ENCODE data around the gene ATRAID. TPM values are rescaled to one million over a fixed set of nuclear protein-coding genes. Genes with fewer than 3 reads are reported as not detected.

Gene ATRAID
- total RNA-seq, 1 experiment from 2014 or later, result 97.2 TPM

DNA sequence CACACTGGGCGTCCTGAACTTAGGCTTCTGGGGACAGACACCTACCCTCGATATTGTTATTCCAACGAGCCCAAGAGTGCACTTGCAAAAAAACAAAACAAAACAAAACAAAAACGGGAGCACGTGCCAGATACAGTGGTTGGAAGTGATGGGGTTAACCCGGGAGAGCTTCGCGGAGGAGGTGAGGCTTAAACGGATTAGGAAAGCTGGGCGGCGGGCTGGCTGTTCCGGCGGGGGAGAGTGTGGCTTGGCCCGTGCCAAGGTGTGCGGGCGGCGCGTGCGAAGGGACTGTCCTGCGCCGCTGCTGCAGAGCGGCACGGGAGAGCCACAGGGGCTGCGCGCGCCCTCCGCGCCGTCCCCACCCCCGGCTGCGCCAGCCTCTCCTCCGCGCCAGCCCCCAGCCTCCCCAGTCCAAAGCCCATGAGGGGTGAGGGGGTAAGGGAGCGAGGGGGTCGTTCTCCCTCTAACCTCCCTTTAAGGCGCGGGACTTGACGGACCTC lies 52.5 kb downstream of the ATRAID start (continued):
- TF ChIP-seq SOX15 (CRISPR knock-in tag; IDR thresholded peaks at IDR 0.05), result no peak
- TF ChIP-seq, protein P1, sequence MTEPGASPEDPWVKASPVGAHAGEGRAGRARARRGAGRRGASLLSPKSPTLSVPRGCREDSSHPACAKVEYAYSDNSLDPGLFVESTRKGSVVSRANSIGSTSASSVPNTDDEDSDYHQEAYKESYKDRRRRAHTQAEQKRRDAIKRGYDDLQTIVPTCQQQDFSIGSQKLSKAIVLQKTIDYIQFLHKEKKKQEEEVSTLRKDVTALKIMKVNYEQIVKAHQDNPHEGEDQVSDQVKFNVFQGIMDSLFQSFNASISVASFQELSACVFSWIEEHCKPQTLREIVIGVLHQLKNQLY (CRISPR knock-in tag; IDR thresholded peaks at IDR 0.05), result no peak
- TF ChIP-seq ZNF121 (CRISPR knock-in tag; IDR thresholded peaks at IDR 0.05), result peak; percentile 65

DNA sequence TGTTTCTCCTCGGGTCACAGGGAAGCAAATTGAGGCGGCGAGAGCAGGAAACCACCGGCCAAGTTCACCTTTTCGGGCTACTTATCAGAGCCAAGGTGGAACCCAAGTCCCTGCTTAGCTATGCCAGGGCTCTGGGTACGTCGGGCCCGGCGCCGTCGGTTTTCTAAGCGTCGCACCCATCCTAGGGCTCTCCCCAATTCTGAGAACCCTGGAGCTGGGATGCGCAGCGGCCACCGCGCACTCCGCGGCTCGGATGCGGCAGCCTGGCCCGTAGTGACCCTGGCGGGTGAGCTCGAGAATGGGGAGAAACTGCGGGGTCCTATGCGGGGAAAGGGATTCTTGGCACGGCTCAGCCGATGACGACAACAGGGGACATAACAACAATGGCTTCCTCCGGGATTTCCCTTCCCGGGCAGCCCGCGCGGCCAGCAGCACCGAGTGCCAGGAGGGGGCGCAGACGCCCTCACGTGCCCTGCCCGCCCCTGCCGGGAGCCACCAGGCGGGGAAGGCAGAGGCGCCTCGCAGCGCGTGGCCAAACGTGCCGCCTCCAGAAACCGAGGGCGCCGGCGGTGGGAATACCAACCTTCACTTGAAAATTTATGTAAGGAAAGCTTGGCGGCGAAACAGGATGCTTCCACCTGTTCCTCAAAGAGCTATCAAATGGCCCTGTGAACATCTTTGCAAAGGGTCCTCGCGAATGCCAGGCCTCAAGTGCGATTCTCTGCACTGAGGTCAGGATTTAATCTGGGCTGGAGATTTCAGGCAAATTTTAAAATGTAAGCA lies 53.1 kb downstream of the ATRAID start:
- peaks cover 5% of the 10 kb centered on the region for H3K9me3 Mint-ChIP-seq
- DNase-seq (ENCODE audit: low spot score), result peak; percentile 86
- peak overlapping the region; percentile 93 for H3K4me3 Mint-ChIP-seq
- POLR2A ChIA-PET, result interaction anchor here (0.6 kb wide), 1 partner anchor 12 kb away, joined by 11 read pairs; no protein-coding TSS in a partner anchor
- H3K27me3 Mint-ChIP-seq (ENCODE audit: low read depth), result peaks cover 27% of the 10 kb centered on the region
- H3K4me1 Mint-ChIP-seq, result peaks cover 26% of the 10 kb centered on the region
- no peaks in the 10 kb centered on the region for H3K36me3 Mint-ChIP-seq
- CTCF ChIA-PET, result interaction anchor here (0.7 to 7.7 kb wide), 13 partner anchors 8 to 131 kb away, joined by 3 to 124 read pairs (median 6); partner anchors contain the start of genes DNAJC5G, EIF2B4, PREB and TRIM54
- peak; percentile 57 for ATAC-seq
- no peak overlapping the region for H3K27ac Mint-ChIP-seq
- TF ChIP-seq ZBTB21 (CRISPR knock-in tag; IDR thresholded peaks at IDR 0.05; ENCODE audit: borderline replicate concordance), result 0 out of 2 replicates have a peak, but pooled peaks have one; percentile 27
- TF ChIP-seq CREB1 (CRISPR knock-in tag; IDR thresholded peaks at IDR 0.05), result peak; percentile 93
- TF ChIP-seq SOX15 (CRISPR knock-in tag; IDR thresholded peaks at IDR 0.05), result no peak
- TF ChIP-seq, protein P2, sequence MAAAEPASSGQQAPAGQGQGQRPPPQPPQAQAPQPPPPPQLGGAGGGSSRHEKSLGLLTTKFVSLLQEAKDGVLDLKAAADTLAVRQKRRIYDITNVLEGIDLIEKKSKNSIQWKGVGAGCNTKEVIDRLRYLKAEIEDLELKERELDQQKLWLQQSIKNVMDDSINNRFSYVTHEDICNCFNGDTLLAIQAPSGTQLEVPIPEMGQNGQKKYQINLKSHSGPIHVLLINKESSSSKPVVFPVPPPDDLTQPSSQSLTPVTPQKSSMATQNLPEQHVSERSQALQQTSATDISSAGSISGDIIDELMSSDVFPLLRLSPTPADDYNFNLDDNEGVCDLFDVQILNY (CRISPR knock-in tag; IDR thresholded peaks at IDR 0.05), result peak; percentile 91
- no peak for TF ChIP-seq HMGA2 (CRISPR knock-in tag; IDR thresholded peaks at IDR 0.05)
- no peak for TF ChIP-seq SMAD4 (CRISPR knock-in tag; IDR thresholded peaks at IDR 0.05)
- TF ChIP-seq NFE2L1 (CRISPR knock-in tag; IDR thresholded peaks at IDR 0.05), result peak; percentile 94
- TF ChIP-seq, protein P3, sequence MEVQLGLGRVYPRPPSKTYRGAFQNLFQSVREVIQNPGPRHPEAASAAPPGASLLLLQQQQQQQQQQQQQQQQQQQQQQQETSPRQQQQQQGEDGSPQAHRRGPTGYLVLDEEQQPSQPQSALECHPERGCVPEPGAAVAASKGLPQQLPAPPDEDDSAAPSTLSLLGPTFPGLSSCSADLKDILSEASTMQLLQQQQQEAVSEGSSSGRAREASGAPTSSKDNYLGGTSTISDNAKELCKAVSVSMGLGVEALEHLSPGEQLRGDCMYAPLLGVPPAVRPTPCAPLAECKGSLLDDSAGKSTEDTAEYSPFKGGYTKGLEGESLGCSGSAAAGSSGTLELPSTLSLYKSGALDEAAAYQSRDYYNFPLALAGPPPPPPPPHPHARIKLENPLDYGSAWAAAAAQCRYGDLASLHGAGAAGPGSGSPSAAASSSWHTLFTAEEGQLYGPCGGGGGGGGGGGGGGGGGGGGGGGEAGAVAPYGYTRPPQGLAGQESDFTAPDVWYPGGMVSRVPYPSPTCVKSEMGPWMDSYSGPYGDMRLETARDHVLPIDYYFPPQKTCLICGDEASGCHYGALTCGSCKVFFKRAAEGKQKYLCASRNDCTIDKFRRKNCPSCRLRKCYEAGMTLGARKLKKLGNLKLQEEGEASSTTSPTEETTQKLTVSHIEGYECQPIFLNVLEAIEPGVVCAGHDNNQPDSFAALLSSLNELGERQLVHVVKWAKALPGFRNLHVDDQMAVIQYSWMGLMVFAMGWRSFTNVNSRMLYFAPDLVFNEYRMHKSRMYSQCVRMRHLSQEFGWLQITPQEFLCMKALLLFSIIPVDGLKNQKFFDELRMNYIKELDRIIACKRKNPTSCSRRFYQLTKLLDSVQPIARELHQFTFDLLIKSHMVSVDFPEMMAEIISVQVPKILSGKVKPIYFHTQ (CRISPR knock-in tag; IDR thresholded peaks at IDR 0.05), result no peak
- TF ChIP-seq, protein P4, sequence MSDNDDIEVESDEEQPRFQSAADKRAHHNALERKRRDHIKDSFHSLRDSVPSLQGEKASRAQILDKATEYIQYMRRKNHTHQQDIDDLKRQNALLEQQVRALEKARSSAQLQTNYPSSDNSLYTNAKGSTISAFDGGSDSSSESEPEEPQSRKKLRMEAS (CRISPR knock-in tag; IDR thresholded peaks at IDR 0.05), result peak; percentile 98
- 0 out of 2 replicates have a peak, but pooled peaks have one; percentile 71 for TF ChIP-seq TCF7 (CRISPR knock-in tag; IDR thresholded peaks at IDR 0.05; ENCODE audit: low read depth)
- TF ChIP-seq, protein P5, sequence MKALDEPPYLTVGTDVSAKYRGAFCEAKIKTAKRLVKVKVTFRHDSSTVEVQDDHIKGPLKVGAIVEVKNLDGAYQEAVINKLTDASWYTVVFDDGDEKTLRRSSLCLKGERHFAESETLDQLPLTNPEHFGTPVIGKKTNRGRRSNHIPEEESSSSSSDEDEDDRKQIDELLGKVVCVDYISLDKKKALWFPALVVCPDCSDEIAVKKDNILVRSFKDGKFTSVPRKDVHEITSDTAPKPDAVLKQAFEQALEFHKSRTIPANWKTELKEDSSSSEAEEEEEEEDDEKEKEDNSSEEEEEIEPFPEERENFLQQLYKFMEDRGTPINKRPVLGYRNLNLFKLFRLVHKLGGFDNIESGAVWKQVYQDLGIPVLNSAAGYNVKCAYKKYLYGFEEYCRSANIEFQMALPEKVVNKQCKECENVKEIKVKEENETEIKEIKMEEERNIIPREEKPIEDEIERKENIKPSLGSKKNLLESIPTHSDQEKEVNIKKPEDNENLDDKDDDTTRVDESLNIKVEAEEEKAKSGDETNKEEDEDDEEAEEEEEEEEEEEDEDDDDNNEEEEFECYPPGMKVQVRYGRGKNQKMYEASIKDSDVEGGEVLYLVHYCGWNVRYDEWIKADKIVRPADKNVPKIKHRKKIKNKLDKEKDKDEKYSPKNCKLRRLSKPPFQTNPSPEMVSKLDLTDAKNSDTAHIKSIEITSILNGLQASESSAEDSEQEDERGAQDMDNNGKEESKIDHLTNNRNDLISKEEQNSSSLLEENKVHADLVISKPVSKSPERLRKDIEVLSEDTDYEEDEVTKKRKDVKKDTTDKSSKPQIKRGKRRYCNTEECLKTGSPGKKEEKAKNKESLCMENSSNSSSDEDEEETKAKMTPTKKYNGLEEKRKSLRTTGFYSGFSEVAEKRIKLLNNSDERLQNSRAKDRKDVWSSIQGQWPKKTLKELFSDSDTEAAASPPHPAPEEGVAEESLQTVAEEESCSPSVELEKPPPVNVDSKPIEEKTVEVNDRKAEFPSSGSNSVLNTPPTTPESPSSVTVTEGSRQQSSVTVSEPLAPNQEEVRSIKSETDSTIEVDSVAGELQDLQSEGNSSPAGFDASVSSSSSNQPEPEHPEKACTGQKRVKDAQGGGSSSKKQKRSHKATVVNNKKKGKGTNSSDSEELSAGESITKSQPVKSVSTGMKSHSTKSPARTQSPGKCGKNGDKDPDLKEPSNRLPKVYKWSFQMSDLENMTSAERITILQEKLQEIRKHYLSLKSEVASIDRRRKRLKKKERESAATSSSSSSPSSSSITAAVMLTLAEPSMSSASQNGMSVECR (CRISPR knock-in tag; IDR thresholded peaks at IDR 0.05; ENCODE audit: borderline replicate concordance), result no peak
- no peak for TF ChIP-seq CBFB (CRISPR knock-in tag; IDR thresholded peaks at IDR 0.05; ENCODE audit: low read depth)
- TF ChIP-seq GRHL2 (CRISPR knock-in tag; IDR thresholded peaks at IDR 0.05; ENCODE audit: insufficient replicate concordance, severe bottlenecking), result no peak
- peak; percentile 45 for TF ChIP-seq ZNF423 (CRISPR knock-in tag; IDR thresholded peaks at IDR 0.05)
- TF ChIP-seq ZNF396 (CRISPR knock-in tag; IDR thresholded peaks at IDR 0.05; ENCODE audit: borderline replicate concordance), result no peak
- TF ChIP-seq, protein P6, sequence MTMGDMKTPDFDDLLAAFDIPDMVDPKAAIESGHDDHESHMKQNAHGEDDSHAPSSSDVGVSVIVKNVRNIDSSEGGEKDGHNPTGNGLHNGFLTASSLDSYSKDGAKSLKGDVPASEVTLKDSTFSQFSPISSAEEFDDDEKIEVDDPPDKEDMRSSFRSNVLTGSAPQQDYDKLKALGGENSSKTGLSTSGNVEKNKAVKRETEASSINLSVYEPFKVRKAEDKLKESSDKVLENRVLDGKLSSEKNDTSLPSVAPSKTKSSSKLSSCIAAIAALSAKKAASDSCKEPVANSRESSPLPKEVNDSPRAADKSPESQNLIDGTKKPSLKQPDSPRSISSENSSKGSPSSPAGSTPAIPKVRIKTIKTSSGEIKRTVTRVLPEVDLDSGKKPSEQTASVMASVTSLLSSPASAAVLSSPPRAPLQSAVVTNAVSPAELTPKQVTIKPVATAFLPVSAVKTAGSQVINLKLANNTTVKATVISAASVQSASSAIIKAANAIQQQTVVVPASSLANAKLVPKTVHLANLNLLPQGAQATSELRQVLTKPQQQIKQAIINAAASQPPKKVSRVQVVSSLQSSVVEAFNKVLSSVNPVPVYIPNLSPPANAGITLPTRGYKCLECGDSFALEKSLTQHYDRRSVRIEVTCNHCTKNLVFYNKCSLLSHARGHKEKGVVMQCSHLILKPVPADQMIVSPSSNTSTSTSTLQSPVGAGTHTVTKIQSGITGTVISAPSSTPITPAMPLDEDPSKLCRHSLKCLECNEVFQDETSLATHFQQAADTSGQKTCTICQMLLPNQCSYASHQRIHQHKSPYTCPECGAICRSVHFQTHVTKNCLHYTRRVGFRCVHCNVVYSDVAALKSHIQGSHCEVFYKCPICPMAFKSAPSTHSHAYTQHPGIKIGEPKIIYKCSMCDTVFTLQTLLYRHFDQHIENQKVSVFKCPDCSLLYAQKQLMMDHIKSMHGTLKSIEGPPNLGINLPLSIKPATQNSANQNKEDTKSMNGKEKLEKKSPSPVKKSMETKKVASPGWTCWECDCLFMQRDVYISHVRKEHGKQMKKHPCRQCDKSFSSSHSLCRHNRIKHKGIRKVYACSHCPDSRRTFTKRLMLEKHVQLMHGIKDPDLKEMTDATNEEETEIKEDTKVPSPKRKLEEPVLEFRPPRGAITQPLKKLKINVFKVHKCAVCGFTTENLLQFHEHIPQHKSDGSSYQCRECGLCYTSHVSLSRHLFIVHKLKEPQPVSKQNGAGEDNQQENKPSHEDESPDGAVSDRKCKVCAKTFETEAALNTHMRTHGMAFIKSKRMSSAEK (CRISPR knock-in tag; IDR thresholded peaks at IDR 0.05; ENCODE audit: borderline replicate concordance), result no peak
- no peak for TF ChIP-seq EMX1 (CRISPR knock-in tag; IDR thresholded peaks at IDR 0.05)
- TF ChIP-seq ZNF416 (CRISPR knock-in tag; IDR thresholded peaks at IDR 0.05), result no peak
- no peak for TF ChIP-seq ATF1 (CRISPR knock-in tag; IDR thresholded peaks at IDR 0.05)
